GM12801 (cell line): ENCODE results near the gene SLC2A8.

Experiments
- CTCF ChIP-seq: IDR thresholded peaks from one replicate; pipeline ENCODE4 v1.5.1; 2011; ENCODE audit warnings: control low read depth; ENCODE audit not compliant: insufficient read length; ENCODE audit errors: extremely low read depth

SLC2A8 gene

GRCh38 chr9:127384901-127385300 is 12.1 kb upstream of the SLC2A8 start:
- TF ChIP-seq CTCF, result no peak

GRCh38 chr9:127386249-127386648 is 10.7 kb upstream of the SLC2A8 start:
- TF ChIP-seq CTCF, result no peak

- TF ChIP-seq CTCF, result no peak
Measured at GRCh38 chr9:127386981-127387380, 10.0 kb upstream of the SLC2A8 start.

- no peak for TF ChIP-seq CTCF
Measured at GRCh38 chr9:127388037-127388855, 8.7 kb upstream of the SLC2A8 start.

- no peak for TF ChIP-seq CTCF
Measured at GRCh38 chr9:127388856-127389238, 8.1 kb upstream of the SLC2A8 start.

- no peak for TF ChIP-seq CTCF
Measured at GRCh38 chr9:127389381-127390247, 7.4 kb upstream of the SLC2A8 start.

GRCh38 chr9:127390248-127390545 is 6.8 kb upstream of the SLC2A8 start:
- TF ChIP-seq CTCF, result no peak
